Smooth muscle cell (in vitro differentiated cells): Measurements from ENCODE around the gene BET1L. TPM values are rescaled to one million over a fixed set of nuclear protein-coding genes. Genes with fewer than 3 reads are reported as not detected.

Source experiments
- DNase-seq: peaks from one replicate; lab custom pipeline; 2025; ENCODE audit not compliant: unreplicated experiment; lab: John Stamatoyannopoulos, UW
- H2AFZ ChIP-seq: fragments of 200-600 bp; sonication (generic); 2 replicates; pipeline ENCODE4 v1.6.0; 2016; ENCODE audit warnings: antibody characterized with exemption, low read depth, mild to moderate bottlenecking
- H3F3A ChIP-seq: fragments of 200-600 bp; sonication (generic); 2 replicates; pipeline ENCODE4 v1.6.0; 2017; ENCODE audit warnings: antibody characterized with exemption, low read depth
- H3K27ac ChIP-seq: fragments of 200-600 bp; sonication (generic); 2 replicates; pipeline ENCODE4 v1.5.1; 2016; ENCODE audit warnings: low read depth, mild to moderate bottlenecking
- H3K27me3 ChIP-seq: fragments of 200-600 bp; sonication (generic); 2 replicates; pipeline ENCODE4 v1.6.1; 2016; ENCODE audit warnings: low read depth, mild to moderate bottlenecking
- H3K36me3 ChIP-seq: fragments of 200-600 bp; sonication (generic); 2 replicates; pipeline ENCODE4 v1.5.1; 2016; ENCODE audit warnings: low read depth
- H3K4me1 ChIP-seq: fragments of 200-600 bp; sonication (generic); 2 replicates; pipeline ENCODE4 v1.5.1; 2016; ENCODE audit warnings: low read depth
- H3K4me2 ChIP-seq: fragments of 200-600 bp; sonication (generic); 2 replicates; pipeline ENCODE4 v1.6.0; 2016; ENCODE audit warnings: mild to moderate bottlenecking
- H3K4me3 ChIP-seq: fragments of 200-600 bp; sonication (generic); 2 replicates; pipeline ENCODE4 v1.5.1; 2016; ENCODE audit warnings: mild to moderate bottlenecking
- H3K79me2 ChIP-seq: fragments of 200-600 bp; sonication (generic); 2 replicates; pipeline ENCODE4 v1.6.0; 2016; ENCODE audit warnings: low read depth, mild to moderate bottlenecking
- H3K9ac ChIP-seq: fragments of 200-600 bp; sonication (generic); 2 replicates; pipeline ENCODE4 v1.6.0; 2016; ENCODE audit warnings: low read depth
- H3K9me3 ChIP-seq: fragments of 200-600 bp; sonication (generic); replicated peaks from 2 replicates; pipeline ENCODE4 v1.5.1; 2016; ENCODE audit warnings: low read depth
- H4K20me1 ChIP-seq: fragments of 200-600 bp; sonication (generic); 2 replicates; pipeline ENCODE4 v1.6.0; 2016; ENCODE audit warnings: low read depth
- WGBS: methylation state at CpG from one replicate; pipeline ENCODE4 v1.1.7; 2016; ENCODE audit warnings: low lambda C conversion rate; 5-methylcytosine and 5-hydroxymethylcytosine counted together
- polyA plus RNA-seq: library from polyadenylated mRNA; unstranded; fragments of >200 nt; fragmentation: Nextera tagmentation; extraction: Ambion mirVana; gene quantifications from 2 replicates; pipeline ENCODE4 v1.2.1, GENCODE V29; 2016
- total RNA-seq: library from RNA; depleted of rRNA; stranded (reverse); fragments of >200 nt; gene quantifications from 2 replicates; pipeline ENCODE4 v1.2.3, GENCODE V29; 2014
- TF ChIP-seq, protein P1 (sequence below): fragments of 200-600 bp; sonication (generic); IDR thresholded peaks from 2 replicates; pipeline ENCODE4 v1.5.1; 2017; ENCODE audit warnings: borderline replicate concordance, mild to moderate bottlenecking, antibody characterized with exemption; ENCODE audit not compliant: insufficient read depth, poor library complexity, severe bottlenecking

The BET1L gene
- total and polyA plus RNA-seq, 2 experiments from 2014 or later, result 40.5 to 97.4 TPM

DNA sequence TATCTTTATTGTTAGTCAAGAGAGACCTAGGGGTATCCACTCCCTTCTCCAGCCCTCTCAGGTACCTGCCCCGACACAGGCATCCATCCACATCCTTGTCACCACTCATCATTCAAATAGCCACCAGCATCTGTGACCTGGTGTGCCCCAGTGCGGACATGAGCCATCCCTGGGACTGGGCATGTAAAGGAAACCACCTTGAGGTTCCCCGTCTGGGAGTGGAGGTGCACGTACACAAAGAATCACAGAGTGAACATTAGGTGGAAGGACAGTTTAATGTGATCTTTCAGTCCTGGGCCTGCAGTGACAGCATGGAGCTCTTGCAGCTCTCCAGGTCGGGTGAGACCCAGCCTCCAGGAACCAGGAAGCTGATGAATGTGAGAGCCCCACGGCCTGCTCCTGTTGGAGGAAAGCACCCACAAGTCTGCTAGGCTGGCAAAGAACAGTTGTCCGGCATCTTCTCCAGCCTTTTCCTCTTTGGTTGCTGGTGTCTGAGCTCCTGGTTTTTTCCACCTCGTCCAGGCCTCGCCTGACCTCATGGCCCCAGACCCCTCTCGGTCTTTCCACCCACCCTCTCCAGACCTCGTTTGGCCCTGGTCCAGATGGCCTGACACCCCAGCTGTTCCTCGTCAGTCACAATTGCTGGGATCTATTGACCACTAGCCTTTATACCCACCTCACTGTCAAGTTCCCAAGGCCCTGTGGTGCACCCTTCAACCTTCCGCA, 46.1 kb upstream of the BET1L start:
- Histone ChIP-seq H3K9ac (no peak overlapping the region), H2AFZ (no peak overlapping the region), H3K27me3 (no peaks in the 10 kb centered on the region), H3K9me3 (no peaks in the 10 kb centered on the region), H3K4me2 (no peak overlapping the region), H3F3A (peaks cover 4% of the 10 kb centered on the region), H3K36me3 (no peaks in the 10 kb centered on the region), H4K20me1 (peaks cover 4% of the 10 kb centered on the region), H3K27ac (no peak overlapping the region), H3K79me2 (no peaks in the 10 kb centered on the region), H3K4me3 (no peak overlapping the region), H3K4me1 (no peaks in the 10 kb centered on the region)
- TF ChIP-seq, protein P1, sequence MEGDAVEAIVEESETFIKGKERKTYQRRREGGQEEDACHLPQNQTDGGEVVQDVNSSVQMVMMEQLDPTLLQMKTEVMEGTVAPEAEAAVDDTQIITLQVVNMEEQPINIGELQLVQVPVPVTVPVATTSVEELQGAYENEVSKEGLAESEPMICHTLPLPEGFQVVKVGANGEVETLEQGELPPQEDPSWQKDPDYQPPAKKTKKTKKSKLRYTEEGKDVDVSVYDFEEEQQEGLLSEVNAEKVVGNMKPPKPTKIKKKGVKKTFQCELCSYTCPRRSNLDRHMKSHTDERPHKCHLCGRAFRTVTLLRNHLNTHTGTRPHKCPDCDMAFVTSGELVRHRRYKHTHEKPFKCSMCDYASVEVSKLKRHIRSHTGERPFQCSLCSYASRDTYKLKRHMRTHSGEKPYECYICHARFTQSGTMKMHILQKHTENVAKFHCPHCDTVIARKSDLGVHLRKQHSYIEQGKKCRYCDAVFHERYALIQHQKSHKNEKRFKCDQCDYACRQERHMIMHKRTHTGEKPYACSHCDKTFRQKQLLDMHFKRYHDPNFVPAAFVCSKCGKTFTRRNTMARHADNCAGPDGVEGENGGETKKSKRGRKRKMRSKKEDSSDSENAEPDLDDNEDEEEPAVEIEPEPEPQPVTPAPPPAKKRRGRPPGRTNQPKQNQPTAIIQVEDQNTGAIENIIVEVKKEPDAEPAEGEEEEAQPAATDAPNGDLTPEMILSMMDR, result no peak
- DNase-seq, result no peak
- 83% methylated on average over 13 of the region's 13 CpGs for WGBS

DNA sequence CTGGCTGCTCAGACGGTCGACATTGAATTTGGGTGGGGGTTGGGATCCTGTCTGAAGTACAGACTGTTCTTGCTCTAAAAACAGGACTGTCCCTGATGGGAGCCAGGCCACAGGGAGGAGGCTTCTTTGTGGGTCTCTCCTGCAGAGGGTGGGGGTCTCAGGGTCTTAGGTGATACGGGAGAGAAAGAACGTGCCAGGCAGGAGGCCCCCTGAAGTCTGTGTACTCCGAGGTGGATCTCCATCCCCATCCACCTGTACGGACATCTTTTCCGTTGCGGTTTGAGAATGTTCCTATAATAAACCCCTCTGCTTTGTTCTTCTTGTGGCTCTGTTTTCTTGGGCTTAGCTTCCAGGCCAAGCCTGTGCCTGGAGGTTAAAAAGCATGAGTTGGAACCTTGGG, 45.5 kb upstream of the BET1L start:
- WGBS, result 89% methylated on average over 8 of the region's 8 CpGs
- Histone ChIP-seq H3K4me1 (no peaks in the 10 kb centered on the region), H4K20me1 (peaks cover 4% of the 10 kb centered on the region), H2AFZ (no peak overlapping the region), H3K36me3 (no peaks in the 10 kb centered on the region), H3K27ac (no peak overlapping the region), H3K9me3 (no peaks in the 10 kb centered on the region), H3K4me2 (no peak overlapping the region), H3F3A (peaks cover 4% of the 10 kb centered on the region), H3K27me3 (no peaks in the 10 kb centered on the region), H3K9ac (no peak overlapping the region), H3K4me3 (no peak overlapping the region), H3K79me2 (no peaks in the 10 kb centered on the region)
- TF ChIP-seq, protein P1, result no peak
- DNase-seq, result no peak

DNA sequence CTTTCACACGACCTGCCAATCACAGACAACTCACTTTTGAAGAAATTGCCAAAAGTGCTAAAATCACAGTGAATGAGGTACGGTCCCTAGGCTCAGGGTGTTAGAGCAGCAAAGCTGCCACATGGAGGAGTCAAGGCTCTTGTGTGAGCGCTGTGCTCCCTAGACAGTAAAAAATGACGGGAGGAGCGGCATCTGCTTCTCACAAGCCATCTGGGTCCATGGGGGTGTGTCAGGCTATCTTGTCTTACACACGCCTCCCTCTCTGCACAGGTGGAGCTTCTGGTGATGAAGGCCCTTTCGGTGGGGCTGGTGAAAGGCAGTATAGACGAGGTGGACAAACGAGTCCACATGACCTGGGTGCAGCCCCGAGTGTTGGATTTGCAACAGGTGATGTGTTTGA, 44.4 kb upstream of the BET1L start:
- H4K20me1 ChIP-seq, result peaks cover 4% of the 10 kb centered on the region
- no peak for DNase-seq
- no peaks in the 10 kb centered on the region for H3K9me3 ChIP-seq
- no peak overlapping the region for H2AFZ ChIP-seq
- H3F3A ChIP-seq, result peaks cover 4% of the 10 kb centered on the region
- H3K79me2 ChIP-seq, result no peaks in the 10 kb centered on the region
- H3K4me1 ChIP-seq, result no peaks in the 10 kb centered on the region
- TF ChIP-seq, protein P1, result no peak
- WGBS, result 94% methylated on average over 10 of the region's 10 CpGs
- no peak overlapping the region for H3K27ac ChIP-seq
- H3K4me3 ChIP-seq, result no peak overlapping the region
- H3K36me3 ChIP-seq, result peaks cover 4% of the 10 kb centered on the region
- no peak overlapping the region for H3K4me2 ChIP-seq
- H3K27me3 ChIP-seq, result no peaks in the 10 kb centered on the region
- H3K9ac ChIP-seq, result no peak overlapping the region
